ENCODE measurements around the gene HS3ST4.

The HS3ST4 gene

GRCh38 chr16:25783226-25783625 is 91.5 kb downstream of the HS3ST4 start:
- no peak overlapping the region for H3K4me3 ChIP-seq (ENCODE audit: low read depth, low read length)
- no peak for DNase-seq (ENCODE audit: low read depth, low spot score)
- no peak for TF ChIP-seq CTCF (IDR thresholded peaks at IDR 0.05; ENCODE audit: low read depth, low read length)
- in situ Hi-C loops (cut with HindIII; ENCODE audit: low sequenced_read_pairs), result no loop called here

- H3K4me3 ChIP-seq (ENCODE audit: low read depth, low read length), result no peak overlapping the region
- no peak for DNase-seq (ENCODE audit: low read depth, low spot score)
- in situ Hi-C loops (cut with HindIII; ENCODE audit: low sequenced_read_pairs), result no loop called here
- no peak for TF ChIP-seq CTCF (IDR thresholded peaks at IDR 0.05; ENCODE audit: low read depth, low read length)
These were observed 93.6 kb downstream of the HS3ST4 start for GRCh38 chr16:25785361-25785760.

GRCh38 chr16:25786748-25787147 is 95.0 kb downstream of the HS3ST4 start:
- no peak for TF ChIP-seq CTCF (IDR thresholded peaks at IDR 0.05; ENCODE audit: low read depth, low read length)
- H3K4me3 ChIP-seq (ENCODE audit: low read depth, low read length), result no peak overlapping the region
- in situ Hi-C loops (cut with HindIII; ENCODE audit: low sequenced_read_pairs), result no loop called here
- DNase-seq (ENCODE audit: low read depth, low spot score), result no peak

- no peak for TF ChIP-seq CTCF (IDR thresholded peaks at IDR 0.05; ENCODE audit: low read depth, low read length)
- no peak for DNase-seq (ENCODE audit: low read depth, low spot score)
- in situ Hi-C loops (cut with HindIII; ENCODE audit: low sequenced_read_pairs), result no loop called here
- no peak overlapping the region for H3K4me3 ChIP-seq (ENCODE audit: low read depth, low read length)
These were observed 96.9 kb downstream of the HS3ST4 start for GRCh38 chr16:25788637-25789036.

GRCh38 chr16:25796239-25796638 is 104.5 kb downstream of the HS3ST4 start:
- in situ Hi-C loops (cut with HindIII; ENCODE audit: low sequenced_read_pairs), result no loop called here
- TF ChIP-seq CTCF (IDR thresholded peaks at IDR 0.05; ENCODE audit: low read depth, low read length), result no peak
- no peak overlapping the region for H3K4me3 ChIP-seq (ENCODE audit: low read depth, low read length)
- no peak for DNase-seq (ENCODE audit: low read depth, low spot score)

- TF ChIP-seq CTCF (IDR thresholded peaks at IDR 0.05; ENCODE audit: low read depth, low read length), result no peak
- H3K4me3 ChIP-seq (ENCODE audit: low read depth, low read length), result no peak overlapping the region
- DNase-seq (ENCODE audit: low read depth, low spot score), result no peak
- in situ Hi-C loops (cut with HindIII; ENCODE audit: low sequenced_read_pairs), result no loop called here
These were observed 106.3 kb downstream of the HS3ST4 start for GRCh38 chr16:25798065-25798464.

- no peak for DNase-seq (ENCODE audit: low read depth, low spot score)
- H3K4me3 ChIP-seq (ENCODE audit: low read depth, low read length), result no peak overlapping the region
- in situ Hi-C loops (cut with HindIII; ENCODE audit: low sequenced_read_pairs), result no loop called here
- no peak for TF ChIP-seq CTCF (IDR thresholded peaks at IDR 0.05; ENCODE audit: low read depth, low read length)
These were observed 108.1 kb downstream of the HS3ST4 start for GRCh38 chr16:25799816-25800215.

All from astrocyte of the spinal cord (primary cell).